Body of pancreas (tissue), 4 donors: Measurements from ENCODE around the gene PITPNC1.

Experiments used
- POLR2A ChIP-seq, 3 donors: fragments of 450-650 bp; IDR thresholded peaks; one replicate each; pipeline ENCODE4 v1.6.1; 2016; ENCODE audit warnings: antibody characterized with exemption in 3 of 3, mild to moderate bottlenecking in 2 of 3
- TF ChIP-seq, protein P1 (sequence below), 7 experiments: fragments of 450-650 bp in 4 of 7; fragments of 200-600 bp in 3 of 7; sonication (generic) in 3 of 7; IDR thresholded peaks; one replicate each; pipeline ENCODE4 v1.5.1; 2016 to 2019; ENCODE audit warnings: antibody characterized with exemption in 7 of 7

DNA sequence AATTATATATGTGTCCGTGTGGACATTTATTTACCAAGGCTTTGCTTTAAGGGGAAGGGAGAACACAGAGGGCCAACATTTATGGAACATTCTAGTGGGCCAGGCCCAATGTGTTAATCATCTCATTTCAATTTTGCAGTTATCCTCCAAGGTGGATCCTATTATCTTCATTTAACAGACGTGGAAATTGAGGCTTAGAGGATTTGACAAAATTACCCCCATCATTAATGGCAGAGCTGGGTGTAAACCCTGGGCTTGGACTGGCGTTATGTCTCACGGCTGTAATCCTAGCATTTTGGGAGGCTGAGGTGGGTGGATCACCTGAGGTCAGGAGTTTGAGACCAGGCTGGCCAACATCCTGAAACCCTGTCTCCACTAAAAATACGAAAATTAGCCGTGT is 26.4 kb downstream of the PITPNC1 start:
- no peak for TF ChIP-seq POLR2A (IDR thresholded peaks at IDR 0.05)
- TF ChIP-seq, protein P1, sequence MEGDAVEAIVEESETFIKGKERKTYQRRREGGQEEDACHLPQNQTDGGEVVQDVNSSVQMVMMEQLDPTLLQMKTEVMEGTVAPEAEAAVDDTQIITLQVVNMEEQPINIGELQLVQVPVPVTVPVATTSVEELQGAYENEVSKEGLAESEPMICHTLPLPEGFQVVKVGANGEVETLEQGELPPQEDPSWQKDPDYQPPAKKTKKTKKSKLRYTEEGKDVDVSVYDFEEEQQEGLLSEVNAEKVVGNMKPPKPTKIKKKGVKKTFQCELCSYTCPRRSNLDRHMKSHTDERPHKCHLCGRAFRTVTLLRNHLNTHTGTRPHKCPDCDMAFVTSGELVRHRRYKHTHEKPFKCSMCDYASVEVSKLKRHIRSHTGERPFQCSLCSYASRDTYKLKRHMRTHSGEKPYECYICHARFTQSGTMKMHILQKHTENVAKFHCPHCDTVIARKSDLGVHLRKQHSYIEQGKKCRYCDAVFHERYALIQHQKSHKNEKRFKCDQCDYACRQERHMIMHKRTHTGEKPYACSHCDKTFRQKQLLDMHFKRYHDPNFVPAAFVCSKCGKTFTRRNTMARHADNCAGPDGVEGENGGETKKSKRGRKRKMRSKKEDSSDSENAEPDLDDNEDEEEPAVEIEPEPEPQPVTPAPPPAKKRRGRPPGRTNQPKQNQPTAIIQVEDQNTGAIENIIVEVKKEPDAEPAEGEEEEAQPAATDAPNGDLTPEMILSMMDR (IDR thresholded peaks at IDR 0.05) = no peak
